OCI-LY7 (cell line): ENCODE results near the gene CDH23. TPM values are rescaled to one million over a fixed set of nuclear protein-coding genes. Genes with fewer than 3 reads are reported as not detected.

Experiments used
- BruUV-seq: library from RNA; stranded (reverse); fragments of 400-500 nt; replicated peaks from 2 replicates; lab custom pipeline; 2021; lab: Mats Ljungman, UMichigan
- CTCF ChIA-PET: fragments of 300-600 bp; sonication (Branson Sonifier 250); formaldehyde crosslinking; loops from one replicate; lab custom pipeline; 2022; ENCODE audit warnings: antibody characterized with exemption; ENCODE audit not compliant: unreplicated experiment; lab: Charles Lee
- POLR2A ChIA-PET: fragments of 300-600 bp; sonication (Branson Sonifier 250); formaldehyde crosslinking; loops from one replicate; lab custom pipeline; 2022; ENCODE audit warnings: antibody characterized with exemption; lab: Charles Lee
- DNase-seq: peaks from one replicate; pipeline ENCODE4 v3.0.0-alpha.2; 2015; ENCODE audit warnings: low spot score
- H2AFZ ChIP-seq: fragments of 200-600 bp; sonication (generic), shearing (Covaris generic); 2 replicates; pipeline ENCODE4 v1.6.1; 2014; ENCODE audit warnings: mild to moderate bottlenecking, antibody characterized with exemption, low read length, moderate library complexity
- H3K27ac ChIP-seq: fragments of 200-600 bp; sonication (generic); 2 replicates; pipeline ENCODE4 v1.5.1; 2014; ENCODE audit warnings: mixed run types, low read depth, mild to moderate bottlenecking, moderate library complexity, low read length, inconsistent platforms; ENCODE audit not compliant: poor library complexity, severe bottlenecking
- H3K36me3 ChIP-seq: fragments of 200-600 bp; sonication (generic); 2 replicates; pipeline ENCODE4 v1.6.1; 2014; ENCODE audit warnings: mild to moderate bottlenecking, antibody characterized with exemption, low read length, moderate library complexity, mixed read lengths; ENCODE audit not compliant: insufficient read depth
- H3K4me1 ChIP-seq: fragments of 200-600 bp; sonication (generic); 2 replicates; pipeline ENCODE4 v1.5.1; 2014; ENCODE audit warnings: mild to moderate bottlenecking, low read length; ENCODE audit not compliant: insufficient read depth, poor library complexity, severe bottlenecking
- H3K4me2 ChIP-seq: fragments of 200-600 bp; sonication (generic); 2 replicates; pipeline ENCODE4 v1.6.1; 2014; ENCODE audit warnings: mild to moderate bottlenecking, low read length
- H3K4me3 ChIP-seq: fragments of 200-600 bp; sonication (generic); 2 replicates; pipeline ENCODE4 v1.5.1; 2014; ENCODE audit warnings: mild to moderate bottlenecking, low read depth, low read length; ENCODE audit not compliant: poor library complexity, severe bottlenecking
- H3K79me2 ChIP-seq: fragments of 200-600 bp; sonication (generic); 2 replicates; pipeline ENCODE4 v1.6.1; 2016; ENCODE audit warnings: low read depth, mild to moderate bottlenecking, low read length, moderate library complexity, mixed read lengths; ENCODE audit not compliant: insufficient read depth
- H3K9me2 ChIP-seq: fragments of 200-600 bp; sonication (generic); 2 replicates; pipeline ENCODE4 v1.6.1; 2016; ENCODE audit warnings: mild to moderate bottlenecking, low read length, mixed read lengths; ENCODE audit not compliant: insufficient read depth
- H3K9me3 ChIP-seq: fragments of 200-600 bp; sonication (generic); 2 replicates; pipeline ENCODE4 v1.6.1; 2014; ENCODE audit warnings: mild to moderate bottlenecking, mixed run types, low read length, mixed read lengths
- H4K20me1 ChIP-seq: fragments of 200-600 bp; sonication (generic); 2 replicates; pipeline ENCODE4 v1.6.1; 2014; ENCODE audit warnings: mild to moderate bottlenecking, antibody characterized with exemption, low read length, moderate library complexity, mixed read lengths; ENCODE audit not compliant: insufficient read depth
- CTCF ChIP-seq: fragments of 200-600 bp; sonication (generic); conservative IDR thresholded peaks from 2 replicates; pipeline ENCODE4 v1.5.1; 2014; ENCODE audit warnings: mild to moderate bottlenecking, antibody characterized with exemption, low read length, moderate library complexity, mixed read lengths
- EZH2phosphoT487 ChIP-seq: fragments of 200-600 bp; sonication (generic); IDR thresholded peaks from 2 replicates; pipeline ENCODE4 v1.6.1; 2018; ENCODE audit warnings: low read depth, borderline replicate concordance, mild to moderate bottlenecking, mixed run types, antibody characterized with exemption, low read length, moderate library complexity, mixed read lengths
- intact Hi-C: fragments of 100-400 bp; cut with micrococcal nuclease; formaldehyde crosslinking; loops from one replicate; pipeline ENCODE4 v1.10.0; 2022; ENCODE audit not compliant: unreplicated experiment
- total RNA-seq, 2 experiments: library from RNA; depleted of rRNA in 1 of 2; stranded (reverse); fragments of >200 nt in 1 of 2; shearing (Covaris generic) in 1 of 2; gene quantifications; 2 replicates each; pipeline ENCODE4 v1.2.3, GENCODE V29; 2014 to 2022

The CDH23 gene
- total RNA-seq, 2 experiments from 2014 or later: 0.92 to 9.9 TPM

- peak overlapping the region; percentile 66; the same call in 1 of the 2 replicates for H2AFZ ChIP-seq
- H3K4me3 ChIP-seq: peak overlapping the region; percentile 70
- H3K36me3 ChIP-seq: no peaks in the 10 kb centered on the region
- TF ChIP-seq CTCF (no peak), EZH2phosphoT487 (no peak)
- no peaks in the 10 kb centered on the region for H3K79me2 ChIP-seq
- intact Hi-C loops: loop anchor here (1.0 to 5.0 kb wide), 4 partner anchors 26 to 61 kb away; no protein-coding TSS in a partner anchor
- POLR2A ChIA-PET: interaction anchor here (1.0 to 2.0 kb wide), 2 partner anchors 44 to 124 kb away, joined by 3 to 7 read pairs; no protein-coding TSS in a partner anchor
- no peak for DNase-seq
- no peaks in the 10 kb centered on the region for H3K9me3 ChIP-seq
- CTCF ChIA-PET: interaction anchor here (1.2 to 1.6 kb wide), 3 partner anchors 24 to 78 kb away, joined by 3 to 6 read pairs (median 4); no protein-coding TSS in a partner anchor
- peaks cover 68% of the 10 kb centered on the region for H3K4me1 ChIP-seq
- BruUV-seq: no TSS peak
- H3K9me2 ChIP-seq: no peaks in the 10 kb centered on the region
- H4K20me1 ChIP-seq: no peaks in the 10 kb centered on the region
- H3K27ac ChIP-seq: no peak overlapping the region
- H3K4me2 ChIP-seq: peak overlapping the region; percentile 94
Measured at GRCh38 chr10:71772832-71773220, 376.1 kb downstream of the CDH23 start.

GRCh38 chr10:71773221-71773971 is 376.7 kb downstream of the CDH23 start, which contains the start of gene VSIR:
TSS of gene VSIR (minus strand) at chr10:71773520. CDS start at chr10:71773439, 81 bp downstream.
- H3K27ac ChIP-seq: peak within 1 kb of the TSS; percentile 79
- no peaks in the 10 kb centered on the region for H3K9me3 ChIP-seq
- no peak for TF ChIP-seq EZH2phosphoT487
- TF ChIP-seq CTCF: peak; percentile 87
- intact Hi-C loops: loop anchor here (1.0 to 5.0 kb wide), 4 partner anchors 26 to 61 kb away; no protein-coding TSS in a partner anchor
- H3K4me3 ChIP-seq: peak within 1 kb of the TSS; percentile 70
- H3K4me2 ChIP-seq: peak within 1 kb of the TSS; percentile 94
- ChIA-PET CTCF (interaction anchor here (0.7 to 1.6 kb wide), 4 partner anchors 25 to 128 kb away, joined by 3 to 6 read pairs (median 4); no protein-coding TSS in a partner anchor), POLR2A (interaction anchor here (0.6 to 2.0 kb wide), 8 partner anchors 19 to 97 kb away, joined by 3 to 8 read pairs (median 4); no protein-coding TSS in a partner anchor)
- no peaks in the 10 kb centered on the region for H3K36me3 ChIP-seq
- no peaks in the 10 kb centered on the region for H3K79me2 ChIP-seq
- no TSS peak for BruUV-seq
- DNase-seq: peak; percentile 89
- H2AFZ ChIP-seq: peak within 1 kb of the TSS; percentile 66; the same call in 1 of the 2 replicates
- no peaks in the 10 kb centered on the region for H4K20me1 ChIP-seq
- H3K9me2 ChIP-seq: no peaks in the 10 kb centered on the region
- H3K4me1 ChIP-seq: peaks cover 68% of the 10 kb centered on the region
